ENCODE results near the gene OIP5.

Gene OIP5

DNA sequence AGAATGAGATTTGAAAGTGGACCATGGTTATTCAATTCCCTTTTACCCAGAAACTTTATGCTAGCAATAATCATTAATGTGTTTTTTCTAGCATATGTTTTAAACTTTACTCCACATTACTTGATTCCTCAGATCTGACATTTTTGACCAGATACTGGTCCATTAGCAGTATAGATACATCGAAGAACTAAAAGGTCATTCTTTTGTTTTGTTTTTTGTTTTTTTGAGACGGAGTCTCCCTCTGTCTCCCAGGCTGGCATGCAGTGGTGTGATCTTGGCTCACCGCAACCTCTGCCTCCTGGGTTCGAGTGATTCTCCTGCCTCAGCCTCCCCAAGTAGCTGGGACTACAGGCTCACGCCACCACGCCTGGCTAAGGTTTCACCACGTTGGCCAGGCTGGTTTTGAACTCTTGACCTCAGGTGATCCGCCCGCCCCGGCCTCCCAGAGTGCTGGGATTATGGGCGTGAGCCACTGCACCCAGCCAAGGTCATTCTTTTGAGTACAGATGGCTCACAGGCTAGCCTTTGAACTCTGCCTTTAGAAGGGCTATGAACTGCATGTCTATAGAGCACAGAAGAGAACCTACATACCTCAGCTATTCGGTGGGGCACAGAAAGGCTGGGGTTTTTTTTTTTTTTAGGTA lies 72.7 kb downstream of the OIP5 start:
- H3K27ac ChIP-seq (ENCODE audit: low read length), result peak overlapping the region; percentile 44
- no peaks in the 10 kb centered on the region for H3K27me3 ChIP-seq (ENCODE audit: low read depth, low read length)
- H3K79me2 ChIP-seq (ENCODE audit: low read length), result no peaks in the 10 kb centered on the region
- no peaks in the 10 kb centered on the region for H3K9me3 ChIP-seq (ENCODE audit: insufficient read depth, low read length)
- H2AFZ ChIP-seq (ENCODE audit: low read depth, low read length), result no peak overlapping the region
- H4K20me1 ChIP-seq (ENCODE audit: insufficient read depth, low read length), result no peaks in the 10 kb centered on the region
- H3K4me1 ChIP-seq (ENCODE audit: low read length), result peaks cover 17% of the 10 kb centered on the region
- H3K36me3 ChIP-seq (replicated peaks; ENCODE audit: low read depth, low read length), result peaks cover 7% of the 10 kb centered on the region
- no peak for TF ChIP-seq EZH2phosphoT487 (IDR thresholded peaks at IDR 0.05; ENCODE audit: low read depth)
- TF ChIP-seq, protein P1, sequence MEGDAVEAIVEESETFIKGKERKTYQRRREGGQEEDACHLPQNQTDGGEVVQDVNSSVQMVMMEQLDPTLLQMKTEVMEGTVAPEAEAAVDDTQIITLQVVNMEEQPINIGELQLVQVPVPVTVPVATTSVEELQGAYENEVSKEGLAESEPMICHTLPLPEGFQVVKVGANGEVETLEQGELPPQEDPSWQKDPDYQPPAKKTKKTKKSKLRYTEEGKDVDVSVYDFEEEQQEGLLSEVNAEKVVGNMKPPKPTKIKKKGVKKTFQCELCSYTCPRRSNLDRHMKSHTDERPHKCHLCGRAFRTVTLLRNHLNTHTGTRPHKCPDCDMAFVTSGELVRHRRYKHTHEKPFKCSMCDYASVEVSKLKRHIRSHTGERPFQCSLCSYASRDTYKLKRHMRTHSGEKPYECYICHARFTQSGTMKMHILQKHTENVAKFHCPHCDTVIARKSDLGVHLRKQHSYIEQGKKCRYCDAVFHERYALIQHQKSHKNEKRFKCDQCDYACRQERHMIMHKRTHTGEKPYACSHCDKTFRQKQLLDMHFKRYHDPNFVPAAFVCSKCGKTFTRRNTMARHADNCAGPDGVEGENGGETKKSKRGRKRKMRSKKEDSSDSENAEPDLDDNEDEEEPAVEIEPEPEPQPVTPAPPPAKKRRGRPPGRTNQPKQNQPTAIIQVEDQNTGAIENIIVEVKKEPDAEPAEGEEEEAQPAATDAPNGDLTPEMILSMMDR (IDR thresholded peaks at IDR 0.05; ENCODE audit: low read depth, low read length), result no peak
- H3K4me2 ChIP-seq (ENCODE audit: low read length), result peak overlapping the region; percentile 65
- H3K4me3 ChIP-seq (ENCODE audit: low read length), result no peak overlapping the region
- H3K9ac ChIP-seq (ENCODE audit: low read length), result no peak overlapping the region

All from OCI-LY3 (cell line).